ENCODE results near the gene FICD.

The FICD gene

GRCh38 chr12:108559748-108560147, 44.7 kb downstream of the FICD start:
- peaks cover 47% of the 10 kb centered on the region for H3K4me1 ChIP-seq (ENCODE audit: insufficient read depth, low read length, severe bottlenecking)
- no peaks in the 10 kb centered on the region for H3K9me2 ChIP-seq (ENCODE audit: low read depth, low read length)
- no peaks in the 10 kb centered on the region for H4K20me1 ChIP-seq (ENCODE audit: insufficient read depth, low read length)
- H3K79me2 ChIP-seq (ENCODE audit: insufficient read depth, low read length), result peaks cover 50% of the 10 kb centered on the region
- peak overlapping the region; percentile 84 for H3K4me2 ChIP-seq (ENCODE audit: low read length)
- no peak overlapping the region for H2AFZ ChIP-seq (ENCODE audit: low read length)
- peaks cover 21% of the 10 kb centered on the region; the same call in 1 of the 2 replicates for H3K36me3 ChIP-seq (ENCODE audit: insufficient read depth, low read length)
- H3K9me3 ChIP-seq (ENCODE audit: low read length), result no peaks in the 10 kb centered on the region
- H3K27ac ChIP-seq (ENCODE audit: low read depth, low read length, poor library complexity, severe bottlenecking), result no peak overlapping the region
- peak overlapping the region; percentile 79 for H3K4me3 ChIP-seq (ENCODE audit: low read depth, low read length, poor library complexity, severe bottlenecking)
- no peak for TF ChIP-seq EZH2 (IDR thresholded peaks at IDR 0.05; ENCODE audit: borderline replicate concordance, low read length)
- TF ChIP-seq, protein P1, sequence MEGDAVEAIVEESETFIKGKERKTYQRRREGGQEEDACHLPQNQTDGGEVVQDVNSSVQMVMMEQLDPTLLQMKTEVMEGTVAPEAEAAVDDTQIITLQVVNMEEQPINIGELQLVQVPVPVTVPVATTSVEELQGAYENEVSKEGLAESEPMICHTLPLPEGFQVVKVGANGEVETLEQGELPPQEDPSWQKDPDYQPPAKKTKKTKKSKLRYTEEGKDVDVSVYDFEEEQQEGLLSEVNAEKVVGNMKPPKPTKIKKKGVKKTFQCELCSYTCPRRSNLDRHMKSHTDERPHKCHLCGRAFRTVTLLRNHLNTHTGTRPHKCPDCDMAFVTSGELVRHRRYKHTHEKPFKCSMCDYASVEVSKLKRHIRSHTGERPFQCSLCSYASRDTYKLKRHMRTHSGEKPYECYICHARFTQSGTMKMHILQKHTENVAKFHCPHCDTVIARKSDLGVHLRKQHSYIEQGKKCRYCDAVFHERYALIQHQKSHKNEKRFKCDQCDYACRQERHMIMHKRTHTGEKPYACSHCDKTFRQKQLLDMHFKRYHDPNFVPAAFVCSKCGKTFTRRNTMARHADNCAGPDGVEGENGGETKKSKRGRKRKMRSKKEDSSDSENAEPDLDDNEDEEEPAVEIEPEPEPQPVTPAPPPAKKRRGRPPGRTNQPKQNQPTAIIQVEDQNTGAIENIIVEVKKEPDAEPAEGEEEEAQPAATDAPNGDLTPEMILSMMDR (IDR thresholded peaks at IDR 0.05; ENCODE audit: low read length), result no peak
- H3K9ac ChIP-seq (ENCODE audit: low read length), result peak overlapping the region; percentile 82
- no peaks in the 10 kb centered on the region for H3K27me3 ChIP-seq (ENCODE audit: insufficient read depth, low read length)
- H3F3A ChIP-seq (ENCODE audit: insufficient read depth, low read length), result no peaks in the 10 kb centered on the region

DNA sequence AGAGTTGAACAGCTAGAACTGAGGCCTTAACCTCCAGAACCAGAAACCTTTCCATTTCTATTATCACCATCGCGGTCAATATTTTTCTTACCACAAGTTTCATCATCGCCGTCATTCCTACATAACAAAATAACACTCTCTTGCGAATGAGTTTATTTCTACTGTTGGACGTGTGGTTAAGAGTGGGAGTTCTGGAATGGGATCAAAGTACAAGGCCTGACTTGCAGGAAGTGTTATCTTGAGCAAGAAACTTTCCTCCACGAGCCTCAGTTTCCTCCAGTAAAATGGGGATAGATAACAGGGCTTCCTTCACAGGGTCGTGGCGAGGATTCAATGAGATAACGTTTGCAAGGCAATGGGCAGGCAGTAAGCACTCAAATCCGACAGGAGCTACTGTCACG, 45.2 kb downstream of the FICD start:
- Histone ChIP-seq H2AFZ (ENCODE audit: low read length) (no peak overlapping the region), H3K4me1 (ENCODE audit: insufficient read depth, low read length, severe bottlenecking) (peaks cover 53% of the 10 kb centered on the region), H3F3A (ENCODE audit: insufficient read depth, low read length) (no peaks in the 10 kb centered on the region), H4K20me1 (ENCODE audit: insufficient read depth, low read length) (no peaks in the 10 kb centered on the region), H3K79me2 (ENCODE audit: insufficient read depth, low read length) (peaks cover 45% of the 10 kb centered on the region), H3K4me2 (ENCODE audit: low read length) (peak overlapping the region; percentile 84), H3K4me3 (ENCODE audit: low read depth, low read length, poor library complexity, severe bottlenecking) (peak overlapping the region; percentile 79), H3K9me2 (ENCODE audit: low read depth, low read length) (no peaks in the 10 kb centered on the region), H3K36me3 (ENCODE audit: insufficient read depth, low read length) (peaks cover 27% of the 10 kb centered on the region; the same call in 1 of the 2 replicates), H3K27ac (ENCODE audit: low read depth, low read length, poor library complexity, severe bottlenecking) (no peak overlapping the region), H3K9ac (ENCODE audit: low read length) (peak overlapping the region; percentile 82), H3K27me3 (ENCODE audit: insufficient read depth, low read length) (no peaks in the 10 kb centered on the region), H3K9me3 (ENCODE audit: low read length) (no peaks in the 10 kb centered on the region)
- TF ChIP-seq, protein P1 (IDR thresholded peaks at IDR 0.05; ENCODE audit: low read length), result no peak
- no peak for TF ChIP-seq EZH2 (IDR thresholded peaks at IDR 0.05; ENCODE audit: borderline replicate concordance, low read length)

DNA sequence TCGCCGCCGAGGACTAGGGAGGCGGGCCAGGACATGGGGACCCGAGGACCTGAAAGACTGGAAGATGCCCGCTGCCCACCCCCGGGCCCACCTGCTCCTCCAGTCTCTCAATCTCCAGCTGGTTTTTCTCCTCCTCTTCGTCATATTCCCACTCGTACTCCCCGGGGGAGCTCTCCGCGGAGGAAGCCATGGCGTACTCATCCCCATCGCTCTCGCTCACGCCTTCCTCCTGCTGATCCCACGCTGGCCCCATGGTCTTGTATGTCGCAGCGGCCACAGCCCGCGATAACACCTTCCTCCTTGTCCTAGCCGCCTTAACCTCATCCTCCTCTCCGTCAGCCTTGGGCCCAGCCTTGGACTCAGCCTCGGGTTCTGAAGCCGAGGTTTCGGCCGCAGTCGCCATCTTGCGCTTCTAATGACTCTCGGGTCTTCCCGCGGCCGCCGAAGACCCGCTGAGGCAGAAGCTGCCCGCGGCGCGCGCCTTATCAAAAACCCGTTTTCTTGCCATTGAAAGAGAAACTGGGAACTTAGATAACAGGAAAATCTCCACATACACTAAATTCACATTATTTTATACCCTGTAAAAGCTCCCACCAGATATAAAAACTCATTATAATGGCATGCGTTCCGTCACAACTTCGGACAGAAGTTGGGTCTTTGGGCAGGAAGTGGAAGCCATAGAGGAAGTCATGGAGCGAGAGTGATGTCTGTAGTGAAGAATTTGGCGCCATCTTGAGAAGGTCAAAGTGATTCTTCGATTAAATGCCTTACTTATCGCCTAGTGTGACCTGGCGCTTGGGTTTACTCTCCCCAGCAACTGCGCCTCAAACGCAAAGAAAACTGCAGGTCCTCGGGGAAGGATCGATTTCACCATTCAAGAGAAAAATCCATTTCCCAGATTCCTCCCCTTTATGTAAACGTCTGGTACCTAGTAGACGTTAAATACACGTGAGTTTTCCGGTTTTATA, 46.0 kb downstream of the FICD start, which contains the start of gene SART3:
Gene SART3, minus strand, starts transcription at position 422 of the 968 bp plus-strand sequence. Its CDS starts 19 bp downstream, at position 403.
- peak within 1 kb of the TSS; percentile 79 for H3K27ac ChIP-seq (ENCODE audit: low read depth, low read length, poor library complexity, severe bottlenecking)
- H3K9me3 ChIP-seq (ENCODE audit: low read length), result no peaks in the 10 kb centered on the region
- no peaks in the 10 kb centered on the region for H3F3A ChIP-seq (ENCODE audit: insufficient read depth, low read length)
- no peak for TF ChIP-seq EZH2 (IDR thresholded peaks at IDR 0.05; ENCODE audit: borderline replicate concordance, low read length)
- TF ChIP-seq, protein P1 (IDR thresholded peaks at IDR 0.05; ENCODE audit: low read length), result no peak
- peaks cover 60% of the 10 kb centered on the region for H3K4me1 ChIP-seq (ENCODE audit: insufficient read depth, low read length, severe bottlenecking)
- H4K20me1 ChIP-seq (ENCODE audit: insufficient read depth, low read length), result no peaks in the 10 kb centered on the region
- H3K4me3 ChIP-seq (ENCODE audit: low read depth, low read length, poor library complexity, severe bottlenecking), result peak within 1 kb of the TSS; percentile 79
- H3K36me3 ChIP-seq (ENCODE audit: insufficient read depth, low read length), result peaks cover 30% of the 10 kb centered on the region; the same call in 1 of the 2 replicates
- no peaks in the 10 kb centered on the region for H3K9me2 ChIP-seq (ENCODE audit: low read depth, low read length)
- peak within 1 kb of the TSS; percentile 82 for H3K9ac ChIP-seq (ENCODE audit: low read length)
- H3K79me2 ChIP-seq (ENCODE audit: insufficient read depth, low read length), result peaks cover 39% of the 10 kb centered on the region
- H3K4me2 ChIP-seq (ENCODE audit: low read length), result peak within 1 kb of the TSS; percentile 84
- no peak within 1 kb of the TSS for H2AFZ ChIP-seq (ENCODE audit: low read length)
- H3K27me3 ChIP-seq (ENCODE audit: insufficient read depth, low read length), result no peaks in the 10 kb centered on the region
